DND-41 (cell line): Measurements from ENCODE around the gene GRIN2A.

Source experiments
- ATAC-seq: fragments of 200-7000 bp; cut with Tn5 transposase; 3 replicates; pipeline ENCODE4 v1.9.1; 2021; ENCODE audit warnings: low read depth; ENCODE audit not compliant: insufficient read depth
- DNase-seq: peaks from one replicate; pipeline ENCODE4 v3.0.0-alpha.2; 2020
- H2AFZ ChIP-seq: 2 replicates; pipeline ENCODE4 v1.6.0; 2012; ENCODE audit warnings: low read depth, low read length
- H3K27ac ChIP-seq: 2 replicates; pipeline ENCODE4 v1.5.1; 2012; ENCODE audit warnings: low read length, inconsistent platforms
- H3K27me3 ChIP-seq: fragments of 200-600 bp; sonication (generic); 2 replicates; pipeline ENCODE4 v1.6.0; 2012; ENCODE audit warnings: low read length, mild to moderate bottlenecking, inconsistent platforms; ENCODE audit not compliant: insufficient read depth, poor library complexity
- H3K36me3 ChIP-seq: 2 replicates; pipeline ENCODE4 v1.5.1; 2012; ENCODE audit warnings: low read length, inconsistent platforms; ENCODE audit not compliant: insufficient read depth
- H3K4me1 ChIP-seq: 2 replicates; pipeline ENCODE4 v1.5.1; 2012; ENCODE audit warnings: mild to moderate bottlenecking, low read length; ENCODE audit not compliant: insufficient read depth
- H3K4me2 ChIP-seq: 2 replicates; pipeline ENCODE4 v1.6.0; 2012; ENCODE audit warnings: mild to moderate bottlenecking, moderate library complexity, low read length, inconsistent platforms; ENCODE audit not compliant: insufficient read depth
- H3K4me3 ChIP-seq, 2 experiments: fragments of 200-600 bp in 1 of 2; shearing (Covaris generic) in 1 of 2; 2 replicates each; pipeline ENCODE4 v1.5.1; 2012 to 2016; ENCODE audit warnings: inconsistent platforms in 2 of 2, low read length in 2 of 2, mild to moderate bottlenecking in 2 of 2, low read depth in 1 of 2, moderate library complexity in 1 of 2
- H3K79me2 ChIP-seq: 2 replicates; pipeline ENCODE4 v1.6.0; 2012; ENCODE audit warnings: low read length, inconsistent platforms; ENCODE audit not compliant: insufficient read depth
- H3K9ac ChIP-seq: 2 replicates; pipeline ENCODE4 v1.6.0; 2012; ENCODE audit warnings: low read depth, mild to moderate bottlenecking, inconsistent platforms, low read length, moderate library complexity
- H3K9me3 ChIP-seq: 2 replicates; pipeline ENCODE4 v1.5.1; 2012; ENCODE audit warnings: low read length, moderate library complexity, mild to moderate bottlenecking, inconsistent platforms; ENCODE audit not compliant: insufficient read depth, severe bottlenecking
- H4K20me1 ChIP-seq: 2 replicates; pipeline ENCODE4 v1.6.0; 2012; ENCODE audit warnings: low read length; ENCODE audit not compliant: insufficient read depth
- EZH2 ChIP-seq: IDR thresholded peaks from 3 replicates; pipeline ENCODE4 v1.6.1; 2012; ENCODE audit warnings: borderline replicate concordance, low read depth, mild to moderate bottlenecking, moderate library complexity, low read length, inconsistent platforms; ENCODE audit not compliant: severe bottlenecking
- TF ChIP-seq, protein P1 (sequence below): IDR thresholded peaks from 2 replicates; pipeline ENCODE4 v1.5.1; 2012; ENCODE audit warnings: borderline replicate concordance, low read length, moderate library complexity, mild to moderate bottlenecking; ENCODE audit not compliant: poor library complexity, severe bottlenecking; ENCODE audit errors: extremely low read depth

The GRIN2A gene

GRCh38 chr16:10178526-10178925 lies 3.7 kb downstream of the GRIN2A start:
- H3K9me3 ChIP-seq: peaks cover 6% of the 10 kb centered on the region
- no peak overlapping the region for H3K27ac ChIP-seq
- no peaks in the 10 kb centered on the region for H3K4me1 ChIP-seq
- H2AFZ ChIP-seq: no peak overlapping the region
- TF ChIP-seq, protein P1, sequence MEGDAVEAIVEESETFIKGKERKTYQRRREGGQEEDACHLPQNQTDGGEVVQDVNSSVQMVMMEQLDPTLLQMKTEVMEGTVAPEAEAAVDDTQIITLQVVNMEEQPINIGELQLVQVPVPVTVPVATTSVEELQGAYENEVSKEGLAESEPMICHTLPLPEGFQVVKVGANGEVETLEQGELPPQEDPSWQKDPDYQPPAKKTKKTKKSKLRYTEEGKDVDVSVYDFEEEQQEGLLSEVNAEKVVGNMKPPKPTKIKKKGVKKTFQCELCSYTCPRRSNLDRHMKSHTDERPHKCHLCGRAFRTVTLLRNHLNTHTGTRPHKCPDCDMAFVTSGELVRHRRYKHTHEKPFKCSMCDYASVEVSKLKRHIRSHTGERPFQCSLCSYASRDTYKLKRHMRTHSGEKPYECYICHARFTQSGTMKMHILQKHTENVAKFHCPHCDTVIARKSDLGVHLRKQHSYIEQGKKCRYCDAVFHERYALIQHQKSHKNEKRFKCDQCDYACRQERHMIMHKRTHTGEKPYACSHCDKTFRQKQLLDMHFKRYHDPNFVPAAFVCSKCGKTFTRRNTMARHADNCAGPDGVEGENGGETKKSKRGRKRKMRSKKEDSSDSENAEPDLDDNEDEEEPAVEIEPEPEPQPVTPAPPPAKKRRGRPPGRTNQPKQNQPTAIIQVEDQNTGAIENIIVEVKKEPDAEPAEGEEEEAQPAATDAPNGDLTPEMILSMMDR: no peak
- TF ChIP-seq EZH2: no peak
- no peaks in the 10 kb centered on the region for H3K79me2 ChIP-seq
- no peaks in the 10 kb centered on the region for H3K27me3 ChIP-seq
- DNase-seq (no peak), ATAC-seq (no peak)
- H4K20me1 ChIP-seq: no peaks in the 10 kb centered on the region
- no peak overlapping the region for H3K4me2 ChIP-seq
- H3K36me3 ChIP-seq: no peaks in the 10 kb centered on the region
- H3K9ac ChIP-seq: no peak overlapping the region
- H3K4me3 ChIP-seq: no peak overlapping the region

DNA sequence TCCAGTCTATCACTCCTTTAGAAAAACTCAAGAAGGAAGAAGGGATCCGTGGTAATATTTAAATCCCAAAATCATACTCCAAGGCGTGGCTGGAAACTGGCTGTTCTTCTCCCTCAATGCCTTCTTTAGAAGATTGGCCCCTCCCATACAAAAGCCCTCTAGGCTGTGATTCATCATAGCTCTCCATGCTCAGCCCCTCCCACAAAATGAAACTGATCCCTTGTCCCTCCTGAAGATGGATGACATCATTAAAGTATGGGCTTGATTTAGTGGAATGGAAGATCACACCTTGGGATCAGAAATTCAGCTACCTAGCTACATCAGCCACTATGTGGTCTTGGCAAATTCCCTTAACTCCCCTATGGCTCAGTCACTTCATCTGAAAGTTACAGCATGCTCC lies 4.1 kb downstream of the GRIN2A start:
- H3K9ac ChIP-seq: no peak overlapping the region
- no peak overlapping the region for H2AFZ ChIP-seq
- no peaks in the 10 kb centered on the region for H3K27me3 ChIP-seq
- no peaks in the 10 kb centered on the region for H3K36me3 ChIP-seq
- H3K4me2 ChIP-seq: no peak overlapping the region
- H3K4me3 ChIP-seq: no peak overlapping the region
- no peaks in the 10 kb centered on the region for H3K79me2 ChIP-seq
- ATAC-seq: no peak
- DNase-seq: no peak
- no peaks in the 10 kb centered on the region for H4K20me1 ChIP-seq
- no peak overlapping the region for H3K27ac ChIP-seq
- TF ChIP-seq EZH2: no peak
- TF ChIP-seq, protein P1: no peak
- no peaks in the 10 kb centered on the region for H3K4me1 ChIP-seq
- peaks cover 6% of the 10 kb centered on the region for H3K9me3 ChIP-seq

DNA sequence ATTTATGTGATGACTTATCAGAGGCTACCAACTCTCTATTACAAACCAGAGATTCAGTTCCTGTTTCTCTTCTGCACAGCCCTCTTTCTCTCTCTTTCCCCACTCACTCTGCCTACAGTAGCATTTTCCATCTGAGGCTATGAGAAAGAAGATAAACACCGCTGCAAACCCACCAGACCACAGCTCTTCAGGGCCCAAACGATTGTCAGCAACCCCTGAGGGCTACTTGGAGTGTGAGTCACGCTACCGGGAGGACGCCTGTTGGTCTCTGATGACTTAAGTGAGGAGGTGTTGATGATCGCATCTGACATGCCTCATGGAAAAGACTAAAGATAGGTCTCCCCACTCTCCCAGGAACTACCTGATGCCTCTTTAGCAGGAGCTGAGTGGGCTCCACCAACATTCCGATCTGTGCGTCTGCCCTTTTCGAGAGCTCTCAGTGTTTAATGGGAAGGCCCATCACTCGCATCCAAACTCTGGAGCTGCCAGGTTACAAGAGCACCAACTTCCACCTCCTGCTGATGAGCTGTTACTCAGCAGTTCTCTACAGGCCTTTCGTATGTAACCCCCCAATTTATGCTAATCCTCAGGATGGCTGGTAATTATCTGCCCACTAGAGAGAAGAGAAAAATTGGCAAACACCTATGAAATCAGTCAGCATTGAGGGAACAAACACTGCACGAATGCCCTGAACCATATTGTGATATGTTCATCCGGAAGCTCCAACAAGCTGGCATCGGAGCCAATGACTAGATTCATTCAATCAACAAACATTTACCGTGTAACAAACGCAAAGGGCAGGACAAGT lies 9.2 kb downstream of the GRIN2A start:
- no peak for DNase-seq
- no peak overlapping the region for H3K4me2 ChIP-seq
- TF ChIP-seq, protein P1: no peak
- no peak for TF ChIP-seq EZH2

GRCh38 chr16:10171221-10171620 lies 11.0 kb downstream of the GRIN2A start:
- no peaks in the 10 kb centered on the region for H3K36me3 ChIP-seq

More for the DNA sequence above, 9.2 kb downstream of the GRIN2A start:
- no peaks in the 10 kb centered on the region for H3K9me3 ChIP-seq
- no peak overlapping the region for H3K27ac ChIP-seq
- H4K20me1 ChIP-seq: no peaks in the 10 kb centered on the region
- H3K9ac ChIP-seq: no peak overlapping the region
- no peaks in the 10 kb centered on the region for H3K36me3 ChIP-seq
- no peaks in the 10 kb centered on the region for H3K79me2 ChIP-seq
- H3K4me3 ChIP-seq: no peak overlapping the region
- H2AFZ ChIP-seq: no peak overlapping the region
- no peaks in the 10 kb centered on the region for H3K4me1 ChIP-seq
- H3K27me3 ChIP-seq: no peaks in the 10 kb centered on the region
- ATAC-seq: no peak

More at GRCh38 chr16:10171221-10171620, 11.0 kb downstream of the GRIN2A start:
- Histone ChIP-seq H3K4me1 (no peaks in the 10 kb centered on the region), H3K4me3 (no peak overlapping the region), H4K20me1 (no peaks in the 10 kb centered on the region), H3K79me2 (no peaks in the 10 kb centered on the region), H3K4me2 (no peak overlapping the region), H3K27me3 (peaks cover 12% of the 10 kb centered on the region), H3K9me3 (no peaks in the 10 kb centered on the region), H3K9ac (no peak overlapping the region), H3K27ac (no peak overlapping the region), H2AFZ (no peak overlapping the region)
- DNase-seq (no peak), ATAC-seq (no peak)
- TF ChIP-seq, protein P1: no peak
- no peak for TF ChIP-seq EZH2
